ENCODE data around the gene ESM1. TPM values are rescaled to one million over a fixed set of nuclear protein-coding genes. Genes with fewer than 3 reads are reported as not detected.

The ESM1 gene
- total and polyA plus RNA-seq, 2 of the 8 experiments (the other 6 are each of a cell fraction or from before 2014, with no cell fraction given): not detected

DNA sequence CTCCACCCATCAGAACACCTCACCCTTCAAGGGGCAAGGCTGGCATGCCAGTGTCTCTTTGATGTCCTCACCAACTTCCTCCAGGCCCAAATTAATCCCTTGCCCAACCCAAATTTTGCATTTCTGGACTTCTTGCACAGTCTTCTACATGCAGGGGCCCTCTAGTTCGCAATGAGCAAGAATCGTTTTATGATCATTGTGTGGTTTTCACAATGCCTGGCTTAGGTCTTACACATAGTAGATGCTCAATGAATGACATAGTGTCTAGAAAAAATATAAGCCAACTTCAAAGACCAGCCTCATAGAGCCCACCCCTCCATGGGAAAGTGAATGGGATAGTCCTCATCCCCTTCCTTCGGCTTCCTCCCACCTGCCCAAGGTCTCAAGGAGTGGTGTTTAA is 9.8 kb upstream of the ESM1 start:
- FAIRE-seq: no peak

More for the DNA sequence above, 9.8 kb upstream of the ESM1 start:
- H3K4me1 ChIP-seq (replicated peaks in 1 of 4; ENCODE audit: control insufficient read depth in 3 of 4, insufficient read depth in 4 of 4, low read length in 3 of 4): peaks cover 0 to 11% (median 1%) of the 10 kb centered on the region in 4 experiments; a peak in 3 of 7 replicates
- H3K56ac ChIP-seq (replicated peaks; ENCODE audit: insufficient read length, low read depth, low read length): no peak overlapping the region
- no peak overlapping the region for H2AK5ac ChIP-seq (ENCODE audit: low read depth, low read length)
- H3K4me3 ChIP-seq (ENCODE audit: extremely low read depth in 1 of 4, insufficient read depth in 2 of 4, low read depth in 3 of 4, low read length in 4 of 4): no peak overlapping the region
- H3K79me1 ChIP-seq (ENCODE audit: low read depth, low read length): no peaks in the 10 kb centered on the region
- H4K5ac ChIP-seq (ENCODE audit: insufficient read length, low read depth, low read length): no peak overlapping the region
- H4K91ac ChIP-seq (replicated peaks; ENCODE audit: insufficient read length, low read length): no peak overlapping the region
- CTCF ChIA-PET (ENCODE audit: partially characterized antibody): no interaction called here
- no peak overlapping the region for H3K18ac ChIP-seq (ENCODE audit: extremely low read depth, low read length)
- H3K14ac ChIP-seq (ENCODE audit: insufficient read length): no peak overlapping the region
- H3K4me2 ChIP-seq (ENCODE audit: insufficient read depth in 1 of 2, low read depth in 2 of 2, low read length in 2 of 2): no peak overlapping the region
- 83% methylated on average over 3 of the region's 3 CpGs; no CpG with 5 or more reads in 1 of the 2 experiments for WGBS, 2 experiments (ENCODE audit: extremely low coverage in 1 of 2, insufficient coverage in 1 of 2, insufficient read length in 1 of 2, insufficient replicate concordance in 2 of 2, low coverage in 1 of 2, low lambda C conversion rate in 2 of 2, missing lambda C conversion rate in 1 of 2)
- no peak overlapping the region for H4K8ac ChIP-seq (ENCODE audit: extremely low read depth, insufficient read depth, low read length)
- no peak for DNase-seq (ENCODE audit: low read depth in 1 of 2, low spot score in 2 of 2)
- no peak overlapping the region for H3K27ac ChIP-seq (ENCODE audit: low read depth, low read length)
- no peak overlapping the region for H2BK15ac ChIP-seq (ENCODE audit: low read length)
- no peaks in the 10 kb centered on the region for H3K36me3 ChIP-seq (ENCODE audit: control insufficient read depth in 2 of 4, insufficient read depth in 4 of 4, low read length in 3 of 4)
- no peak for TF ChIP-seq RFX5 (IDR thresholded peaks at IDR 0.05; ENCODE audit: borderline replicate concordance, low read depth, low read length)
- no peak for TF ChIP-seq MAFK (IDR thresholded peaks at IDR 0.05; ENCODE audit: low read depth, low read length)
- no peak for TF ChIP-seq TAF1 (IDR thresholded peaks at IDR 0.05; ENCODE audit: low read depth, low read length)
- TF ChIP-seq E2F6 (IDR thresholded peaks at IDR 0.05): no peak
- no peak for TF ChIP-seq NANOG (IDR thresholded peaks at IDR 0.05; ENCODE audit: insufficient read depth, low read depth, low read length, poor library complexity, severe bottlenecking)
- H2BK12ac ChIP-seq (ENCODE audit: low read depth, low read length): no peak overlapping the region
- H3K27me3 ChIP-seq (replicated peaks in 1 of 4; ENCODE audit: control insufficient read depth in 3 of 4, extremely low read depth in 1 of 4, insufficient read depth in 3 of 4, low read length in 3 of 4): no peaks in the 10 kb centered on the region
- H2BK20ac ChIP-seq (ENCODE audit: low read length): no peak overlapping the region
- no peak overlapping the region for H2BK120ac ChIP-seq (replicated peaks; ENCODE audit: low read depth, low read length)
- no peaks in the 10 kb centered on the region for H4K20me1 ChIP-seq (replicated peaks in 1 of 2; ENCODE audit: control insufficient read depth in 1 of 2, insufficient read depth in 2 of 2, low read length in 2 of 2)
- no peaks in the 10 kb centered on the region for H3K23me2 ChIP-seq (ENCODE audit: low read depth, low read length)
- H3K9ac ChIP-seq (replicated peaks in 1 of 4; ENCODE audit: extremely low read depth in 1 of 4, low read depth in 3 of 4, low read length in 3 of 4): no peak overlapping the region
- H3K4ac ChIP-seq (replicated peaks; ENCODE audit: insufficient read length, low read depth, low read length): no peak overlapping the region
- H2BK5ac ChIP-seq (ENCODE audit: low read depth, low read length): no peak overlapping the region
- POLR2A ChIA-PET (ENCODE audit: partially characterized antibody): no interaction called here
- H2AFZ ChIP-seq (ENCODE audit: low read length): no peak overlapping the region
- no peaks in the 10 kb centered on the region for H3K9me3 ChIP-seq (ENCODE audit: insufficient read depth in 2 of 2, low read depth in 1 of 2, low read length in 1 of 2)
- H3K23ac ChIP-seq (ENCODE audit: insufficient read length): no peak overlapping the region
- H3K79me2 ChIP-seq (ENCODE audit: control insufficient read depth in 1 of 2, insufficient read depth in 2 of 2, low read length in 2 of 2): no peaks in the 10 kb centered on the region

Data from H1 (cell line).